OCI-LY1 (cell line): ENCODE data around the gene ADCK1.

Experiments used
- EZH2 ChIP-seq: fragments of 200-600 bp; sonication (generic), shearing (Covaris generic); IDR thresholded peaks from 2 replicates; pipeline ENCODE4 v1.8.0; 2017; ENCODE audit warnings: borderline replicate concordance, mixed run types, mild to moderate bottlenecking, antibody characterized with exemption, low read length, moderate library complexity, mixed read lengths
- TF ChIP-seq, protein P1 (sequence below): fragments of 200-600 bp; sonication (generic), shearing (Covaris generic); IDR thresholded peaks from 2 replicates; pipeline ENCODE4 v1.5.1; 2017; ENCODE audit warnings: mild to moderate bottlenecking, antibody characterized with exemption, low read length, moderate library complexity, mixed read lengths

DNA sequence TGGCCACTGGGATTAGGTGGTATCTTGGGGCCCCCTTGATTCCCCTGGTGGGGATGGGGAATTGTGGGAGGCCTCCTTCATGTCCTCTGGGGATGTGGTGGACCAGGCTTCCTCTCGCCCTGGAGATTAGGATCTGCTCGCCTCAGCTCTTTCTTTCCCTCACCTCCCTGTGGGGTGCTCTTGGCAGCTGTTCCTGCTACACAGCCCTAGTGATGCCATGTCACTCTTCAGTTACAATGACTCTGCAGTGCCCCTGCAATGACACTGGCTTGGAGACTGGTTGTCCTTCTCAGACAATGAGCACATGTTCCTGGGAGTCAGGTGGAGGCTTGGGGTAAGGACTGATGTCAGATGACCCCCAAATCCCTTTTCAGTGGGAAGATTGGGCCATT is 83.9 kb downstream of the ADCK1 start:
- TF ChIP-seq, protein P1, sequence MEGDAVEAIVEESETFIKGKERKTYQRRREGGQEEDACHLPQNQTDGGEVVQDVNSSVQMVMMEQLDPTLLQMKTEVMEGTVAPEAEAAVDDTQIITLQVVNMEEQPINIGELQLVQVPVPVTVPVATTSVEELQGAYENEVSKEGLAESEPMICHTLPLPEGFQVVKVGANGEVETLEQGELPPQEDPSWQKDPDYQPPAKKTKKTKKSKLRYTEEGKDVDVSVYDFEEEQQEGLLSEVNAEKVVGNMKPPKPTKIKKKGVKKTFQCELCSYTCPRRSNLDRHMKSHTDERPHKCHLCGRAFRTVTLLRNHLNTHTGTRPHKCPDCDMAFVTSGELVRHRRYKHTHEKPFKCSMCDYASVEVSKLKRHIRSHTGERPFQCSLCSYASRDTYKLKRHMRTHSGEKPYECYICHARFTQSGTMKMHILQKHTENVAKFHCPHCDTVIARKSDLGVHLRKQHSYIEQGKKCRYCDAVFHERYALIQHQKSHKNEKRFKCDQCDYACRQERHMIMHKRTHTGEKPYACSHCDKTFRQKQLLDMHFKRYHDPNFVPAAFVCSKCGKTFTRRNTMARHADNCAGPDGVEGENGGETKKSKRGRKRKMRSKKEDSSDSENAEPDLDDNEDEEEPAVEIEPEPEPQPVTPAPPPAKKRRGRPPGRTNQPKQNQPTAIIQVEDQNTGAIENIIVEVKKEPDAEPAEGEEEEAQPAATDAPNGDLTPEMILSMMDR: no peak
- TF ChIP-seq EZH2: no peak
